ENCODE data around the gene RIOK3. TPM values are rescaled to one million over a fixed set of nuclear protein-coding genes. Genes with fewer than 3 reads are reported as not detected.

RIOK3 gene
- total and polyA plus RNA-seq, 10 of the 15 experiments (the other 5 are each of a cell fraction or from before 2014, with no cell fraction given), result 18.0 to 87.5 (median 53.8) TPM

DNA sequence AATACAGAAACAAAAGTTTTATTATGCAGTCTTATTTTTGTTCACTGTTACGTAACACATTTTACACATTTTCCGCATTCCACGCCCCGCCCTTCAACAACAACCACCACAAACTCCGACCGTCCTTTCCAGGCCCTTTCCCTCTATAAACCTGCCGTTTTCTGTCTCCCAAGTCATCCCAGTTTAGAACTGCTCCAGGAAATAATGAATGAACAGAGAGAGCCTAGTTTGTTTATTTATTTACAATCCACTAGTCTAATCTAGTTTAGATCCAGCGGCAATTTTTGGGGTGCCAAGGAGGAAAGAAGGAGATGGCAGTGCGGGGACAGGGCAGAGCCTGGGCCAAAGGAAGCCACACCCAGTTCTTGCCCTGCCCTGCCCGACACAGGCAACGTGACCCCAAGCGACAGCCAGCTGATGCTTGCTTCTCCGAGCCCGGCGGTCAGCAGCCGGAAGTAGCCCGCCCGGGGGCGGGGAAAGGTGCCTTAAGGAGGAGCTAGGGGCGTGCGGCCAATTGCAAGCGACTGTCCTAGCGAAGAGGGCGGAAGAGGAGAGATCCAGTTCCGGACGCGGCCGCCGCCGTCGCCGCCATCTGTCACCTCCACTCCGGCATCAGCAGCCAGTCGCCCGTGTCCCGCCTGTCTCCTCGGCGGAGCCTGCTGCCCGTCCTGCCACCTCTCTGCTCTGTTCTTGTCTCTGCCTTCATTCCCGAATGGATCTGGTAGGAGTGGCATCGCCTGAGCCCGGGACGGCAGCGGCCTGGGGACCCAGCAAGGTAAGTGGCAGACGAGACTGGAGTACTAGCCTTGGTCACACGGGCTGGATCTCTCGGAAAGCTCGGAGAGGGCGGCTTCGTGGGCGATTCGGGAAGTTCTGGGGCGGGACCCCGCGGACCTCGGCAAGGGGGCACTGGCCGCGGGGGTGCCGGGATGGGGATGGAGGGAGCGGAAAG lies at the start of gene RIOK3 (continued):
- TF ChIP-seq, protein P1, sequence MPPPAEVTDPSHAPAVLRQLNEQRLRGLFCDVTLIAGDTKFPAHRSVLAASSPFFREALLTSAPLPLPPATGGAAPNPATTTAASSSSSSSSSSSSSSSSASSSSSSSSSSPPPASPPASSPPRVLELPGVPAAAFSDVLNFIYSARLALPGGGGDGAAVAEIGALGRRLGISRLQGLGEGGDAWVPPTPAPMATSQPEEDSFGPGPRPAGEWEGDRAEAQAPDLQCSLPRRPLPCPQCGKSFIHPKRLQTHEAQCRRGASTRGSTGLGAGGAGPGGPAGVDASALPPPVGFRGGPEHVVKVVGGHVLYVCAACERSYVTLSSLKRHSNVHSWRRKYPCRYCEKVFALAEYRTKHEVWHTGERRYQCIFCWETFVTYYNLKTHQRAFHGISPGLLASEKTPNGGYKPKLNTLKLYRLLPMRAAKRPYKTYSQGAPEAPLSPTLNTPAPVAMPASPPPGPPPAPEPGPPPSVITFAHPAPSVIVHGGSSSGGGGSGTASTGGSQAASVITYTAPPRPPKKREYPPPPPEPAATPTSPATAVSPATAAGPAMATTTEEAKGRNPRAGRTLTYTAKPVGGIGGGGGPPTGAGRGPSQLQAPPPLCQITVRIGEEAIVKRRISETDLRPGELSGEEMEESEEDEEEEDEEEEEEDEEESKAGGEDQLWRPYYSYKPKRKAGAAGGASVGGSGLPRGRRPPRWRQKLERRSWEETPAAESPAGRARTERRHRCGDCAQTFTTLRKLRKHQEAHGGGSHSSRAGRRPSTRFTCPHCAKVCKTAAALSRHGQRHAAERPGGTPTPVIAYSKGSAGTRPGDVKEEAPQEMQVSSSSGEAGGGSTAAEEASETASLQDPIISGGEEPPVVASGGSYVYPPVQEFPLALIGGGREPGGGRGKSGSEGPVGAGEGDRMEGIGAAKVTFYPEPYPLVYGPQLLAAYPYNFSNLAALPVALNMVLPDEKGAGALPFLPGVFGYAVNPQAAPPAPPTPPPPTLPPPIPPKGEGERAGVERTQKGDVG (CRISPR knock-in tag; IDR thresholded peaks at IDR 0.05), result no peak
- TF ChIP-seq NFIC (IDR thresholded peaks at IDR 0.05; ENCODE audit: low read depth, low read length) (no peak), HDAC6 (IDR thresholded peaks at IDR 0.05; ENCODE audit: unreplicated experiment) (no peak), YBX1 (IDR thresholded peaks at IDR 0.05) (no peak), EP300 (IDR thresholded peaks at IDR 0.05; ENCODE audit: borderline replicate concordance in 1 of 2, control insufficient read depth in 1 of 2, low read depth in 2 of 2, low read length in 2 of 2) (no peak), MTA3 (IDR thresholded peaks at IDR 0.05; ENCODE audit: borderline replicate concordance, low read length) (no peak), FOS (IDR thresholded peaks at IDR 0.05; ENCODE audit: borderline replicate concordance, extremely low read depth, insufficient read length) (no peak)
- TF ChIP-seq, protein P2, sequence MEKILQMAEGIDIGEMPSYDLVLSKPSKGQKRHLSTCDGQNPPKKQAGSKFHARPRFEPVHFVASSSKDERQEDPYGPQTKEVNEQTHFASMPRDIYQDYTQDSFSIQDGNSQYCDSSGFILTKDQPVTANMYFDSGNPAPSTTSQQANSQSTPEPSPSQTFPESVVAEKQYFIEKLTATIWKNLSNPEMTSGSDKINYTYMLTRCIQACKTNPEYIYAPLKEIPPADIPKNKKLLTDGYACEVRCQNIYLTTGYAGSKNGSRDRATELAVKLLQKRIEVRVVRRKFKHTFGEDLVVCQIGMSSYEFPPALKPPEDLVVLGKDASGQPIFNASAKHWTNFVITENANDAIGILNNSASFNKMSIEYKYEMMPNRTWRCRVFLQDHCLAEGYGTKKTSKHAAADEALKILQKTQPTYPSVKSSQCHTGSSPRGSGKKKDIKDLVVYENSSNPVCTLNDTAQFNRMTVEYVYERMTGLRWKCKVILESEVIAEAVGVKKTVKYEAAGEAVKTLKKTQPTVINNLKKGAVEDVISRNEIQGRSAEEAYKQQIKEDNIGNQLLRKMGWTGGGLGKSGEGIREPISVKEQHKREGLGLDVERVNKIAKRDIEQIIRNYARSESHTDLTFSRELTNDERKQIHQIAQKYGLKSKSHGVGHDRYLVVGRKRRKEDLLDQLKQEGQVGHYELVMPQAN (conservative IDR thresholded peaks at IDR 0.05), result peak; percentile 87
- TF ChIP-seq, protein P3, sequence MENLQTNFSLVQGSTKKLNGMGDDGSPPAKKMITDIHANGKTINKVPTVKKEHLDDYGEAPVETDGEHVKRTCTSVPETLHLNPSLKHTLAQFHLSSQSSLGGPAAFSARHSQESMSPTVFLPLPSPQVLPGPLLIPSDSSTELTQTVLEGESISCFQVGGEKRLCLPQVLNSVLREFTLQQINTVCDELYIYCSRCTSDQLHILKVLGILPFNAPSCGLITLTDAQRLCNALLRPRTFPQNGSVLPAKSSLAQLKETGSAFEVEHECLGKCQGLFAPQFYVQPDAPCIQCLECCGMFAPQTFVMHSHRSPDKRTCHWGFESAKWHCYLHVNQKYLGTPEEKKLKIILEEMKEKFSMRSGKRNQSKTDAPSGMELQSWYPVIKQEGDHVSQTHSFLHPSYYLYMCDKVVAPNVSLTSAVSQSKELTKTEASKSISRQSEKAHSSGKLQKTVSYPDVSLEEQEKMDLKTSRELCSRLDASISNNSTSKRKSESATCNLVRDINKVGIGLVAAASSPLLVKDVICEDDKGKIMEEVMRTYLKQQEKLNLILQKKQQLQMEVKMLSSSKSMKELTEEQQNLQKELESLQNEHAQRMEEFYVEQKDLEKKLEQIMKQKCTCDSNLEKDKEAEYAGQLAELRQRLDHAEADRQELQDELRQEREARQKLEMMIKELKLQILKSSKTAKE (IDR thresholded peaks at IDR 0.05; ENCODE audit: low read depth, poor library complexity, severe bottlenecking), result no peak

Measured in GM12878 (cell line).